SJCRH30 (cell line): Measurements from ENCODE around the gene RASSF4. TPM values are rescaled to one million over a fixed set of nuclear protein-coding genes. Genes with fewer than 3 reads are reported as not detected.
A peak's percentile ranks its signal among the peaks of the same experiment; 100 is the strongest.

Experiments
- DNase-seq, 2 experiments: peaks; one replicate each; pipeline ENCODE4 v3.0.0-alpha.2; 2015 to 2020
- H3K27ac ChIP-seq: fragments of 250-450 bp; sonication (Bioruptor Pico); 2 replicates; pipeline ENCODE4 v1.5.1; 2020; ENCODE audit warnings: mild to moderate bottlenecking, moderate library complexity
- H3K27me3 ChIP-seq: fragments of 250-450 bp; sonication (Bioruptor Pico); 2 replicates; pipeline ENCODE4 v1.5.1; 2020; ENCODE audit warnings: mild to moderate bottlenecking, moderate library complexity
- H3K36me3 ChIP-seq: fragments of 250-450 bp; sonication (Bioruptor Pico); 2 replicates; pipeline ENCODE4 v1.5.1; 2020; ENCODE audit warnings: mild to moderate bottlenecking, moderate library complexity
- H3K4me1 ChIP-seq: fragments of 250-450 bp; sonication (Bioruptor Pico); 2 replicates; pipeline ENCODE4 v1.5.1; 2020; ENCODE audit warnings: mild to moderate bottlenecking, moderate library complexity
- H3K4me3 ChIP-seq: fragments of 250-450 bp; sonication (Bioruptor Pico); 2 replicates; pipeline ENCODE4 v1.5.1; 2020; ENCODE audit warnings: mild to moderate bottlenecking, moderate library complexity
- H3K9me3 ChIP-seq: fragments of 250-450 bp; sonication (Bioruptor Pico); replicated peaks from 2 replicates; pipeline ENCODE4 v1.5.1; 2020; ENCODE audit warnings: mild to moderate bottlenecking, moderate library complexity
- total RNA-seq: library from RNA; depleted of rRNA; stranded (reverse); fragments of >200 nt; shearing (Covaris generic); gene quantifications from 2 replicates; pipeline ENCODE4 v1.2.3, GENCODE V29; 2014

RASSF4 gene
- total RNA-seq, 1 experiment from 2014 or later, result 22.0 TPM

- Histone ChIP-seq H3K4me1 (peaks cover 33% of the 10 kb centered on the region), H3K27ac (peak overlapping the region; percentile 96)
Measured at GRCh38 chr10:44960482-44961229, 1.1 kb downstream of the RASSF4 start.

DNA sequence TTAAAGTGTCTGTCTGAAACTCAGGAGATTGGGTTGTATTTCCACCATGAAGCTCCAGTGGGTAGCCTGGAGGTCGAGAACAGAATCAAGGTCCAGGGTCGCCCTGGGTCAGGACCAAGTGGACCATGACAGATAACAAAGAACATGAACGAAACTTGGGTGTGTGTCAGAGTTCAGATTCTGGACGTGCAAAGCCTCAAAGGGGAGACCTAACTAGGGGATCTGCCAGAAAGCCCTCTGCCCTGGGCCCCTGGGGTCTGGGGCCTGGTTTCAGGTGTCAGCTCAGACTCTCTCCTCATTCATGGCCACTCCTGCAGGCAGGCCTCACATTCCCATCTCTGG is 1.6 kb downstream of the RASSF4 start:
- H3K4me3 ChIP-seq, result peak overlapping the region; percentile 85
- H3K27ac ChIP-seq, result peak overlapping the region; percentile 96
- H3K4me1 ChIP-seq, result peaks cover 37% of the 10 kb centered on the region
- H3K36me3 ChIP-seq, result no peaks in the 10 kb centered on the region
- H3K27me3 ChIP-seq, result no peaks in the 10 kb centered on the region
- H3K9me3 ChIP-seq, result no peaks in the 10 kb centered on the region
- no peak for DNase-seq

More at GRCh38 chr10:44960482-44961229, 1.1 kb downstream of the RASSF4 start:
- Histone ChIP-seq H3K27me3 (no peaks in the 10 kb centered on the region), H3K9me3 (no peaks in the 10 kb centered on the region), H3K4me3 (peak overlapping the region; percentile 85), H3K36me3 (no peaks in the 10 kb centered on the region)
- no peak for DNase-seq

GRCh38 chr10:44961931-44962750 is 2.5 kb downstream of the RASSF4 start:
- H3K4me3 ChIP-seq, result no peak overlapping the region
- H3K27ac ChIP-seq, result peak overlapping the region; percentile 95
- H3K36me3 ChIP-seq, result no peaks in the 10 kb centered on the region
- H3K9me3 ChIP-seq, result no peaks in the 10 kb centered on the region
- H3K27me3 ChIP-seq, result no peaks in the 10 kb centered on the region
- H3K4me1 ChIP-seq, result peaks cover 37% of the 10 kb centered on the region
- no peak for DNase-seq

GRCh38 chr10:44962870-44963738 is 3.5 kb downstream of the RASSF4 start:
- H3K4me3 ChIP-seq, result peak overlapping the region; percentile 9; the same call in 1 of the 2 replicates
- H3K36me3 ChIP-seq, result no peaks in the 10 kb centered on the region
- DNase-seq, result peak; percentile 89 to 92
- H3K27me3 ChIP-seq, result no peaks in the 10 kb centered on the region
- H3K4me1 ChIP-seq, result peaks cover 37% of the 10 kb centered on the region
- H3K27ac ChIP-seq, result peak overlapping the region; percentile 95
- no peaks in the 10 kb centered on the region for H3K9me3 ChIP-seq

GRCh38 chr10:44963772-44964633 is 4.4 kb downstream of the RASSF4 start:
- H3K27ac ChIP-seq, result peak overlapping the region; percentile 95
- no peaks in the 10 kb centered on the region for H3K9me3 ChIP-seq
- no peaks in the 10 kb centered on the region for H3K27me3 ChIP-seq
- peaks cover 37% of the 10 kb centered on the region for H3K4me1 ChIP-seq
- DNase-seq, result peak; percentile 92 to 93
- peak overlapping the region; percentile 9; the same call in 1 of the 2 replicates for H3K4me3 ChIP-seq
- no peaks in the 10 kb centered on the region for H3K36me3 ChIP-seq

DNA sequence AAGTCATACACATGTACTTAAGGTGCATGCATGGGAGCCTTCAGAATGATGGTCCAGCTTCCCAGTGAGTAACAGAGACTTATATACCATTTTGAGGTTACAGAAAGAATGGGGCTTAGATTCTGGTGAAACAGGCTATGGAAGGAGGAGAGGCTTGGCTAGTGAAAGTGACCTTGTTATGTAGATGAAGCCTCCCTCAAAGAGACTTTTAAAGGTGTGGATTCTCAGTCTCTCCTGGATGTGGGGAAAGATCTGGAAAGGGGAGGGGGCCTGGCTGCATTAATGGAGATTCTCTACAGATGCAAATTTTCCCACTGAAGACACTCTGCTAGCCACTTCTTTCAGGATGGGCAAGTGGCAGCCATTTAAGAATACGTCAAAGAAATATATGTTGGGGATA is 5.5 kb downstream of the RASSF4 start:
- no peak for DNase-seq
- H3K27me3 ChIP-seq, result no peaks in the 10 kb centered on the region
- peak overlapping the region; percentile 95 for H3K27ac ChIP-seq
- H3K4me1 ChIP-seq, result peaks cover 37% of the 10 kb centered on the region
- no peaks in the 10 kb centered on the region for H3K36me3 ChIP-seq
- H3K4me3 ChIP-seq, result no peak overlapping the region
- H3K9me3 ChIP-seq, result no peaks in the 10 kb centered on the region

DNA sequence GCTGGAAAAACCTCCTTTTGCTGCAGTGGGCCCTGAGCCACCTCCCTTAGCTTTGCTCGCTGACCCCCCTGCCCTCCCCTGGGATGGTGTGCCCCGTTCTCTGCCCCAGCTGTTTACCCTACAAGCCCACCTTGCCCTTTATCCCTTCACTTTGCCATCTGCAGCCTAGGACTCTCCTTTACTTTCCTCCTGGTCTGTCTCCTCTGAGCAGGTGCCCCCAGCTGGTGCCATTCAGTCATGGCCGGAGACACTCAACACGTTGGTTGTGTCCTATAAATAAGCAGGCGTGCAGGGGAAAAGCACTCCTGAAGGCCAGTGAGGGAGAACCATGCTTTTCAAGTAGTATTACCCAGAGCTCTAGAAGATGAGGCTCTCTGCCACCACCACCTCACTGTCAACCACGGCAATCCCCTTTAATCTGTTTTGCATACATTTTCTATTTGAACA is 6.1 kb downstream of the RASSF4 start:
- H3K27ac ChIP-seq, result no peak overlapping the region; the same call in 1 of the 2 replicates
- H3K4me1 ChIP-seq, result peaks cover 37% of the 10 kb centered on the region

DNA sequence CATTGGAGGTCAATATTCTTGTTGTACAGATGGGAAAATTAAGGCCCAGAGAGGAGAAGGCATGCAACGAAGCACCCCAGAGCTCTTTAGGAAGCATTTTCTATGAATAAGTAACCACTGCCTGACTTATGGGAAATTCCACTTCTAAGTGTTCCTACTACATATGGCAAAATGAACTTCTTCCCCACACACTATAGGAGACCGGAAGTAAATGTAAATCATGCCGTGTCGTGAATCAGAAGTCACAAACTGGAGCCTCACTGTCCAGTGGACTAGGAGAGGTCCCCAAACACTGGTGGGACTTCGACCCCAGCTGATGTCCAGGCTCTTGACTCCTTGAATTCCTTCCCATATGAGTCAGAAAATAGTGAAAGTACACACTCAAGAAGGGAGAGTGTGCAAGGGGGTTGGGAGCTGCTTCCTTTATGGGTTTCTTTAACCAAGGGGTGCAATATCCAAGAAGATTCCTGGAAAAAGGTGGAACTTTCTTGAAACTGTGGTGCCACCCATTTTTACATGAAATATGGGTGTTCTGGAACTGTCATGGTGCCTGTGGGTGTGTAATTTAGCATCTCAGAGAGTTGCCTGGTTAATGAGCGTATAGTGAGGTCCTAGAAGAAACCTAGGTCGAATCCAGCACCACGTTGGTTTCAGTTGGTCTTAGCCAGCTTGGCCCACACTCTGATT is 6.7 kb downstream of the RASSF4 start:
- Histone ChIP-seq H3K4me1 (peaks cover 31% of the 10 kb centered on the region), H3K27ac (no peak overlapping the region)
- DNase-seq, result no peak

More for the DNA sequence above, 6.1 kb downstream of the RASSF4 start:
- Histone ChIP-seq H3K9me3 (no peaks in the 10 kb centered on the region), H3K36me3 (no peaks in the 10 kb centered on the region), H3K4me3 (no peak overlapping the region), H3K27me3 (no peaks in the 10 kb centered on the region)
- DNase-seq, result no peak

DNA sequence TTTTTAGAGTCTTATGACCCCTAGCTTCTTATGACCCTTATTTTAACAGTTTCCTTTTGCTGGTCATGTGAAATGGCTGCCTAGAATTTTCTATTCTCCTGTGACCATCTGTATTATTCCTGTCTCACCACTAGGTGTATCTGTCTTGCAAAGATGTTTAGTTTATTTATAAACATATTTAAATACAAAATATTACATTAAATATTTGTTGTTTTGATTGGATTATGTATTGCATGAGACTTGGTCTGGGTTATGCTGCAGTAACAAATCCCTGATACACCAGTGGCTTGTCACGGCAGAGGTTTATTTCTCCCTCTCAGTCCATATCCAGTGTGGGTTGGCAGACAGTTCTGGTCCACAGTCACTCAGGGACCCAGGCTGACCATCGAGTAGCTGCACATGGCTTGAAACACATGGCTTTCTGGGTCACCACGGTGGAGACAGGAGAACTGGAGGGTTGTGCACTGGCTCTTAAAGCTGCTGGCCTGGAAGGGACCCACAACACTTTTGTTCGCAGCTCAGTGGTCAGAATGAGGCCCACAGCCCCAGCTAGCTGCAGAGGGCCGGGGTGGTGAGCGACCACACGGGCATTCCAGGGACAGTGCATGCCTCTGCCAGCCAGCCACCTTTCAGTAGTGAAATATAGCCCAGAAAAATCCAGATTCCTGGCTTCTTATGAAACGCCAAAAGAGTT is 7.4 kb downstream of the RASSF4 start:
- Histone ChIP-seq H3K9me3 (no peaks in the 10 kb centered on the region), H3K4me1 (peaks cover 31% of the 10 kb centered on the region), H3K4me3 (no peak overlapping the region), H3K27me3 (no peaks in the 10 kb centered on the region), H3K27ac (no peak overlapping the region), H3K36me3 (0 out of 2 replicates have a peak, but pooled peaks cover 3% of the 10 kb centered on the region)
- DNase-seq, result no peak

More for the DNA sequence above, 6.7 kb downstream of the RASSF4 start:
- H3K36me3 ChIP-seq, result 0 out of 2 replicates have a peak, but pooled peaks cover 3% of the 10 kb centered on the region
- H3K4me3 ChIP-seq, result no peak overlapping the region
- no peaks in the 10 kb centered on the region for H3K27me3 ChIP-seq
- no peaks in the 10 kb centered on the region for H3K9me3 ChIP-seq

- H3K27ac ChIP-seq, result no peak overlapping the region
- H3K27me3 ChIP-seq, result no peaks in the 10 kb centered on the region
- H3K36me3 ChIP-seq, result 0 out of 2 replicates have a peak, but pooled peaks cover 3% of the 10 kb centered on the region
- peaks cover 27% of the 10 kb centered on the region for H3K4me1 ChIP-seq
- H3K4me3 ChIP-seq, result no peak overlapping the region
- no peak for DNase-seq
- no peaks in the 10 kb centered on the region for H3K9me3 ChIP-seq
Measured at GRCh38 chr10:44967616-44968015, 8.0 kb downstream of the RASSF4 start.

DNA sequence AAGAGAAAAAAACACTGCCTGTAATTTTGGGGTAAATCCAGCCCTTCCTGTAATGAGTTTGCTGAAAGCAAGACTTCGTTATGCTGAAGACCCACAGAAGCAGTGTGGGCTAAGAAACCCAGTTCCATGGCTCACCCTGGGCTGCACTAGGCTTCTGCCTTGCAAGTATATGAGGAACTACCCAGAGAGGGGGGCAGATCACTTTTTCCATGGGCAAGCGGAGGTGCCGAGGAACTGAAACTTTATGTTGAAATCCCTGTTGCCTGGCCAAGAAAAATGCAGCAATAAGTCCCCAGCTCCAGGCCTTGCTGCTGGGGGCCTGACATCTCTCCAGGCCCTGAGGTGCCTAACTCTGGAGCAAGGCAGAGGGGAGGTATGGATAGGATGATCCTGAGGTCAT is 8.5 kb downstream of the RASSF4 start:
- Histone ChIP-seq H3K4me3 (no peak overlapping the region), H3K9me3 (no peaks in the 10 kb centered on the region), H3K4me1 (peaks cover 28% of the 10 kb centered on the region), H3K27me3 (no peaks in the 10 kb centered on the region), H3K36me3 (0 out of 2 replicates have a peak, but pooled peaks cover 3% of the 10 kb centered on the region), H3K27ac (no peak overlapping the region)
- no peak for DNase-seq

- Histone ChIP-seq H3K36me3 (0 out of 2 replicates have a peak, but pooled peaks cover 3% of the 10 kb centered on the region), H3K4me1 (peaks cover 31% of the 10 kb centered on the region), H3K27me3 (no peaks in the 10 kb centered on the region), H3K4me3 (no peak overlapping the region), H3K27ac (no peak overlapping the region), H3K9me3 (no peaks in the 10 kb centered on the region)
- no peak for DNase-seq
Measured at GRCh38 chr10:44968500-44969400, 9.1 kb downstream of the RASSF4 start.
